HFFc6 (cell line): Measurements from ENCODE around the gene MSH3. TPM values are rescaled to one million over a fixed set of nuclear protein-coding genes. Genes with fewer than 3 reads are reported as not detected.

Experiments
- DNase-seq: peaks from one replicate; pipeline ENCODE4 v3.0.0-alpha.2; 2018
- H3K27ac Mint-ChIP-seq: 2 replicates; pipeline ENCODE4 v1.8.0; 2020; ENCODE audit warnings: mild to moderate bottlenecking, mixed read lengths
- H3K27me3 Mint-ChIP-seq: 2 replicates; pipeline ENCODE4 v1.8.0; 2021; ENCODE audit warnings: mild to moderate bottlenecking, moderate library complexity, mixed read lengths; ENCODE audit not compliant: insufficient read depth
- H3K36me3 Mint-ChIP-seq: 2 replicates; pipeline ENCODE4 v1.8.0; 2021; ENCODE audit warnings: low read depth, mixed read lengths
- H3K4me1 Mint-ChIP-seq: 2 replicates; pipeline ENCODE4 v1.8.0; 2020; ENCODE audit warnings: low read depth, mixed read lengths
- H3K4me3 Mint-ChIP-seq: 2 replicates; pipeline ENCODE4 v1.8.0; 2020; ENCODE audit warnings: mild to moderate bottlenecking, moderate library complexity, mixed read lengths
- H3K9me3 Mint-ChIP-seq: 2 replicates; pipeline ENCODE4 v1.8.0; 2020; ENCODE audit warnings: mild to moderate bottlenecking, mixed read lengths
- total RNA-seq, 6 experiments: library from RNA; stranded (reverse); fragmentation: NEBNext Ultra II Directional; extraction: Animal tissue kit (Norgen Biotek cat#: 25700); gene quantifications; 2 replicates in 1 of 6; 3 replicates in 5 of 6; pipeline ENCODE4 v1.2.3, GENCODE V29; 2021
- TF ChIP-seq, protein P1 (sequence below): fragments of 200-600 bp; sonication (generic); IDR thresholded peaks from 2 replicates; pipeline ENCODE4 v1.5.0; 2021; ENCODE audit warnings: antibody characterized with exemption, mild to moderate bottlenecking

The MSH3 gene
- total RNA-seq, 6 experiments from 2014 or later: 13.6 to 14.9 (median 14.3) TPM

DNA sequence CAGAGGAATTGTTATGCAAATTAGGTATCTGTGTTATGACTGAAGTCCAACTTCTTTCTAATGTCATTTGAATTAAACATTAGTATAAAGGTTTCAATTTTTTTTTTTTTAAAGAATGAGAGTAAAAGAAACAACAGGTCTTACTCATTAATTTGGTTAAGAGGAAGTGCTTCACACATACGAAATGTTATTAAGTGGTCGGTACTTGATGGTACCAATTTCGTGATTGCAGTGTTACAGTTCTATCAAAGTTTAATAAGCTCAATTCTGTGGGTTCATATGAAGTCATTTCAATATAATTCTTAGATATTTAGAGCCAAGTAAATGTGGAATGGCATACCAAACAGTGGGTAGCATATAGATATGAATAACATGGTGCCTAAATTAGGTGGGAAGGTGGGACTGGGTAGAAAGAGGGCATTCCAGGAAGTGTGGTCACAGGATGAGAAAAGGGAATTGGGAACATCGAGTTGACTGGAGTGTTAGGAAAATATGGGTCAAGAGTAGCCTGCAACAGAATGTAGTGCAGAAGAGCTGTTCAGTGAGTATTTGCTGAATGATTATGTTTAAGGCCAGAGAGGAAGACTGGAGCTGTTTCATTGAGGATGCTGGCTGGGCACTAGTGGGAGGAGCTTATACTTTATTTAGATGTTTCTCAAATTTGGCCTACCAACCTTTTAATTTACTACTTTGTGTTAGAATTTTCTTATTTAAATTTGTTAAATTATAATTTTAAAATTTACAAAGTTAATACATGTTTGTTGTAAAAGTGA is 34.4 kb downstream of the MSH3 start:
- no peaks in the 10 kb centered on the region for H3K9me3 Mint-ChIP-seq
- no peak for DNase-seq
- H3K4me3 Mint-ChIP-seq: no peak overlapping the region
- H3K36me3 Mint-ChIP-seq: 0 out of 2 replicates have a peak, but pooled peaks cover under 1% of the 10 kb centered on the region
- TF ChIP-seq, protein P1, sequence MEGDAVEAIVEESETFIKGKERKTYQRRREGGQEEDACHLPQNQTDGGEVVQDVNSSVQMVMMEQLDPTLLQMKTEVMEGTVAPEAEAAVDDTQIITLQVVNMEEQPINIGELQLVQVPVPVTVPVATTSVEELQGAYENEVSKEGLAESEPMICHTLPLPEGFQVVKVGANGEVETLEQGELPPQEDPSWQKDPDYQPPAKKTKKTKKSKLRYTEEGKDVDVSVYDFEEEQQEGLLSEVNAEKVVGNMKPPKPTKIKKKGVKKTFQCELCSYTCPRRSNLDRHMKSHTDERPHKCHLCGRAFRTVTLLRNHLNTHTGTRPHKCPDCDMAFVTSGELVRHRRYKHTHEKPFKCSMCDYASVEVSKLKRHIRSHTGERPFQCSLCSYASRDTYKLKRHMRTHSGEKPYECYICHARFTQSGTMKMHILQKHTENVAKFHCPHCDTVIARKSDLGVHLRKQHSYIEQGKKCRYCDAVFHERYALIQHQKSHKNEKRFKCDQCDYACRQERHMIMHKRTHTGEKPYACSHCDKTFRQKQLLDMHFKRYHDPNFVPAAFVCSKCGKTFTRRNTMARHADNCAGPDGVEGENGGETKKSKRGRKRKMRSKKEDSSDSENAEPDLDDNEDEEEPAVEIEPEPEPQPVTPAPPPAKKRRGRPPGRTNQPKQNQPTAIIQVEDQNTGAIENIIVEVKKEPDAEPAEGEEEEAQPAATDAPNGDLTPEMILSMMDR: no peak
- H3K4me1 Mint-ChIP-seq: peaks cover 11% of the 10 kb centered on the region; the same call in 1 of the 2 replicates
- H3K27ac Mint-ChIP-seq: no peak overlapping the region
- H3K27me3 Mint-ChIP-seq: no peaks in the 10 kb centered on the region

GRCh38 chr5:80689627-80690026 is 35.2 kb downstream of the MSH3 start:
- H3K9me3 Mint-ChIP-seq: no peaks in the 10 kb centered on the region
- H3K36me3 Mint-ChIP-seq: no peaks in the 10 kb centered on the region
- H3K27ac Mint-ChIP-seq: no peak overlapping the region
- H3K4me1 Mint-ChIP-seq: peaks cover 11% of the 10 kb centered on the region; the same call in 1 of the 2 replicates
- H3K4me3 Mint-ChIP-seq: no peak overlapping the region
- no peaks in the 10 kb centered on the region for H3K27me3 Mint-ChIP-seq
- TF ChIP-seq, protein P1: no peak
- DNase-seq: no peak

DNA sequence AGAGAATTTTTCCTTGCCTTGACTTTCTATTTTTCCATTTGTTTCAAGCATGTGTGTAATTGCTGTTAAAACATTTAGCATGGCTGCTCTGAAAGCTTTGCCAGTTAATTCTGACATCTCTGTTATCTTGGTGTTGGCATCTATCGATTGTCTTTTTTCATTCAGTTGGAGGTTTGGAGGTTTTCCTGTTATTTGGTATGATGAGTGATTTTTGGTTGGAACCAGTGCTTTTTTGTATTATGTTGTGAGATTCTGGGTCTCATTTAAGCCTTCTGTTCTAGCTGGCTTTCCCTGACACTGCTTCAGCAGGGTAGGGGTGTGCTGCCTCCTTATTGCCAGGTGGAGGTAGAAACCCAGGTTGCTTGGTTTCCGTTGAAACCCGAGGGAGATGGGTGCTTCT is 41.2 kb downstream of the MSH3 start:
- H3K36me3 Mint-ChIP-seq: no peaks in the 10 kb centered on the region
- no peak overlapping the region for H3K27ac Mint-ChIP-seq
- TF ChIP-seq, protein P1: no peak

GRCh38 chr5:80696450-80696849 is 42.0 kb downstream of the MSH3 start:
- H3K27me3 Mint-ChIP-seq: no peaks in the 10 kb centered on the region

More for the DNA sequence above, 41.2 kb downstream of the MSH3 start:
- Mint-ChIP-seq H3K9me3 (no peaks in the 10 kb centered on the region), H3K4me1 (no peaks in the 10 kb centered on the region), H3K4me3 (no peak overlapping the region), H3K27me3 (no peaks in the 10 kb centered on the region)
- no peak for DNase-seq

GRCh38 chr5:80697100-80697499 is 42.6 kb downstream of the MSH3 start:
- Mint-ChIP-seq H3K4me3 (no peak overlapping the region), H3K27ac (no peak overlapping the region), H3K36me3 (no peaks in the 10 kb centered on the region), H3K9me3 (no peaks in the 10 kb centered on the region), H3K27me3 (no peaks in the 10 kb centered on the region), H3K4me1 (no peaks in the 10 kb centered on the region)
- DNase-seq: no peak
- TF ChIP-seq, protein P1: no peak

More at GRCh38 chr5:80696450-80696849, 42.0 kb downstream of the MSH3 start:
- H3K36me3 Mint-ChIP-seq: no peaks in the 10 kb centered on the region
- H3K4me1 Mint-ChIP-seq: no peaks in the 10 kb centered on the region
- TF ChIP-seq, protein P1: no peak
- DNase-seq: no peak
- H3K4me3 Mint-ChIP-seq: no peak overlapping the region
- H3K27ac Mint-ChIP-seq: no peak overlapping the region
- H3K9me3 Mint-ChIP-seq: no peaks in the 10 kb centered on the region
